SK-N-SH treated with all-trans-retinoic acid at 6 μM for 48 hours (cell line): ENCODE data around the gene FAM229A.

Experiments
- ATAC-seq: fragments of 200-7000 bp; cut with Tn5 transposase; 3 replicates; pipeline ENCODE4 v1.9.1; 2020; ENCODE audit warnings: mild to moderate bottlenecking, moderate library complexity
- ARNTL ChIP-seq: fragments of 450-650 bp; formaldehyde crosslinking; IDR thresholded peaks from 2 replicates; pipeline ENCODE4 v1.5.0; 2020; ENCODE audit warnings: low read depth, mild to moderate bottlenecking, moderate library complexity, borderline replicate concordance
- BACH2 ChIP-seq: fragments of 250-450 bp; sonication (Bioruptor Pico); IDR thresholded peaks from 2 replicates; pipeline ENCODE4 v1.9.0; 2021; ENCODE audit warnings: mild to moderate bottlenecking, borderline replicate concordance
- CREB5 ChIP-seq: fragments of 250-450 bp; sonication (Bioruptor Pico); IDR thresholded peaks from 2 replicates; pipeline ENCODE4 v1.5.1; 2020; ENCODE audit warnings: low read depth, mild to moderate bottlenecking, moderate library complexity
- CSDC2 ChIP-seq: fragments of 250-450 bp; sonication (Bioruptor Pico); IDR thresholded peaks from 2 replicates; pipeline ENCODE4 v1.5.0; 2020; ENCODE audit warnings: mild to moderate bottlenecking, moderate library complexity
- ESRRG ChIP-seq: fragments of 250-450 bp; sonication (Bioruptor Pico); IDR thresholded peaks from 2 replicates; pipeline ENCODE4 v1.6.1; 2021; ENCODE audit warnings: mild to moderate bottlenecking
- GLIS3 ChIP-seq: fragments of 250-450 bp; sonication (Bioruptor Pico); IDR thresholded peaks from 2 replicates; pipeline ENCODE4 v1.5.0; 2020; ENCODE audit warnings: mild to moderate bottlenecking, moderate library complexity
- OSR1 ChIP-seq: fragments of 250-450 bp; sonication (Bioruptor Pico); IDR thresholded peaks from 2 replicates; pipeline ENCODE4 v1.8.0; 2022; ENCODE audit warnings: moderate library complexity, mild to moderate bottlenecking, inconsistent platforms
- PATZ1 ChIP-seq: fragments of 250-450 bp; sonication (Bioruptor Pico); IDR thresholded peaks from 2 replicates; pipeline ENCODE4 v1.8.0; 2020; ENCODE audit warnings: mild to moderate bottlenecking, moderate library complexity, borderline replicate concordance
- RARB ChIP-seq: fragments of 250-450 bp; sonication (Bioruptor Pico); IDR thresholded peaks from 2 replicates; pipeline ENCODE4 v1.8.0; 2021; ENCODE audit warnings: mild to moderate bottlenecking, moderate library complexity
- SNAI2 ChIP-seq: fragments of 250-450 bp; sonication (Bioruptor Pico); IDR thresholded peaks from 2 replicates; pipeline ENCODE4 v1.5.0; 2020; ENCODE audit warnings: mild to moderate bottlenecking, moderate library complexity
- TCF4 ChIP-seq: fragments of 250-450 bp; sonication (Bioruptor Pico); IDR thresholded peaks from 2 replicates; pipeline ENCODE4 v1.8.0; 2021; ENCODE audit warnings: mild to moderate bottlenecking, moderate library complexity, borderline replicate concordance
- TOX ChIP-seq: fragments of 250-450 bp; sonication (Bioruptor Pico); IDR thresholded peaks from 2 replicates; pipeline ENCODE4 v1.8.0; 2021; ENCODE audit warnings: mild to moderate bottlenecking, moderate library complexity, borderline replicate concordance
- ZC3H10 ChIP-seq: fragments of 250-450 bp; sonication (Bioruptor Pico); IDR thresholded peaks from 2 replicates; pipeline ENCODE4 v1.5.1; 2021; ENCODE audit warnings: mild to moderate bottlenecking, moderate library complexity
- ZFP3 ChIP-seq: fragments of 250-450 bp; sonication (Bioruptor Pico); IDR thresholded peaks from 2 replicates; pipeline ENCODE4 v1.5.0; 2020; ENCODE audit warnings: mild to moderate bottlenecking, moderate library complexity
- ZFP30 ChIP-seq: fragments of 450-650 bp; formaldehyde crosslinking; IDR thresholded peaks from 2 replicates; pipeline ENCODE4 v1.5.0; 2022; ENCODE audit warnings: mild to moderate bottlenecking, moderate library complexity
- ZNF565 ChIP-seq: fragments of 450-650 bp; formaldehyde crosslinking; conservative IDR thresholded peaks from 2 replicates; pipeline ENCODE4 v1.5.0; 2020; ENCODE audit warnings: low read depth, mild to moderate bottlenecking, moderate library complexity
- ZNF70 ChIP-seq: fragments of 450-650 bp; formaldehyde crosslinking; IDR thresholded peaks from 2 replicates; pipeline ENCODE4 v1.5.0; 2020; ENCODE audit warnings: mild to moderate bottlenecking, moderate library complexity
- ZNF8 ChIP-seq: fragments of 450-650 bp; formaldehyde crosslinking; IDR thresholded peaks from 2 replicates; pipeline ENCODE4 v1.5.0; 2020; ENCODE audit warnings: mild to moderate bottlenecking, moderate library complexity
- TF ChIP-seq, protein P1 (sequence below): fragments of 250-450 bp; sonication (Bioruptor Pico); IDR thresholded peaks from 2 replicates; pipeline ENCODE4 v1.5.1; 2021; ENCODE audit warnings: mild to moderate bottlenecking, moderate library complexity
- TF ChIP-seq, protein P2 (sequence below): fragments of 250-450 bp; sonication (Bioruptor Pico); IDR thresholded peaks from 2 replicates; pipeline ENCODE4 v1.5.0; 2020; ENCODE audit warnings: mild to moderate bottlenecking, moderate library complexity
- TF ChIP-seq, protein P3 (sequence below): fragments of 250-450 bp; sonication (Bioruptor Pico); IDR thresholded peaks from 2 replicates; pipeline ENCODE4 v1.8.0; 2021; ENCODE audit warnings: low read depth, mild to moderate bottlenecking, moderate library complexity, borderline replicate concordance

FAM229A gene

DNA sequence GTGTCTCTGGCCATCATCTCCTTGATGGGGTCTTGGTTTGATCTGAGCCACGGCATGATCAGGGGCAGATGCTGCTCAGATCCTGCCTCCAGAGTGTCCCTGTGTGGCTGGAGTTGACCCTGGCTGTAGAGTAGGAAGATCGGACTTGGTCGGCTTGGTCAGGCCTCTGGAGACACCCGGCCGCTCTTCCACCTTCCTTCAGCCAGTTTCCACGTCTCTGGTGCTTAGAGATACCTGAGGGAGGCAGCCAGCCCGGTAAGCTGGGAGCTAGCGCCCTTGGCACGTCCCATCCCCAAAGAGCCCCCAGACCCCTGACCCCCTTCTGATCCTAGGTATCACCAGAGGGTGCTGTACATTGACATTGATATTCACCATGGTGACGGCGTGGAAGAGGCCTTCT is 35.1 kb downstream of the FAM229A start:
- no peak for ATAC-seq
- TF ChIP-seq CSDC2 (CRISPR knock-in tag) (no peak), ZFP30 (CRISPR knock-in tag) (no peak), OSR1 (CRISPR knock-in tag) (no peak), ESRRG (CRISPR knock-in tag) (no peak), CREB5 (CRISPR knock-in tag) (no peak), TOX (CRISPR knock-in tag) (no peak), BACH2 (no peak), ZNF8 (CRISPR knock-in tag) (no peak)

DNA sequence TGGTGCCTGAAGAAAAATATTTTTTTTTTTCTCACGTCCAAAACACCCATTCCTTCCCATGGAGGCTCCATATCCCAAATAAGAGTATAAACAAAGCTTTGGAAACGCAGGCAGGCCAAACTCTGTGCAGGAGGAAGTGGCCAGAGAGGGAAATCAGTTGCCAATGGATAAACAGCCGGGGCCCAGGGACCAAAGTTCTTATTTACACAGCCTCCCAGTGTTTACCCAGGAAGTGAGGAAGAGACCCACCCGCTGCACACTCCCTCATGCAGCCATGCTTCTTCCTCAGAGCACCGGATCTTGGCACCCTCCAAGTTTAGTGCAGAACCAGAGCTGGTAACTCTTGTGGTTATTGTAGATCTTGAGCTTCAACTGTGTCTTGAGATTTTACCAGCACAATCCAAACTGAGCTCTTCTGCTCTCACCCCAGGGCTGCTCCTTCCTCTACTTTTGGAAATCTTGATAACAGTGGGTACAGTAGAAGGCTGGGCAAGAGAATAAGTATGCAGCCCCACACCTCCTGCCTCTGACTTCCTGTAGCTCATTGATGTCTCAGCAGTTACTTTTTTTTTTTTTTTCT is 40.5 kb downstream of the FAM229A start:
- TF ChIP-seq TOX (CRISPR knock-in tag) (no peak), ESRRG (CRISPR knock-in tag) (no peak), ZNF8 (CRISPR knock-in tag) (no peak), RARB (CRISPR knock-in tag) (no peak), ZNF565 (CRISPR knock-in tag) (no peak), ZC3H10 (no peak)
- TF ChIP-seq, protein P1, sequence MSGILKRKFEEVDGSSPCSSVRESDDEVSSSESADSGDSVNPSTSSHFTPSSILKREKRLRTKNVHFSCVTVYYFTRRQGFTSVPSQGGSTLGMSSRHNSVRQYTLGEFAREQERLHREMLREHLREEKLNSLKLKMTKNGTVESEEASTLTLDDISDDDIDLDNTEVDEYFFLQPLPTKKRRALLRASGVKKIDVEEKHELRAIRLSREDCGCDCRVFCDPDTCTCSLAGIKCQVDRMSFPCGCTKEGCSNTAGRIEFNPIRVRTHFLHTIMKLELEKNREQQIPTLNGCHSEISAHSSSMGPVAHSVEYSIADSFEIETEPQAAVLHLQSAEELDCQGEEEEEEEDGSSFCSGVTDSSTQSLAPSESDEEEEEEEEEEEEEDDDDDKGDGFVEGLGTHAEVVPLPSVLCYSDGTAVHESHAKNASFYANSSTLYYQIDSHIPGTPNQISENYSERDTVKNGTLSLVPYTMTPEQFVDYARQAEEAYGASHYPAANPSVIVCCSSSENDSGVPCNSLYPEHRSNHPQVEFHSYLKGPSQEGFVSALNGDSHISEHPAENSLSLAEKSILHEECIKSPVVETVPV (CRISPR knock-in tag), result no peak
- TF ChIP-seq, protein P2, sequence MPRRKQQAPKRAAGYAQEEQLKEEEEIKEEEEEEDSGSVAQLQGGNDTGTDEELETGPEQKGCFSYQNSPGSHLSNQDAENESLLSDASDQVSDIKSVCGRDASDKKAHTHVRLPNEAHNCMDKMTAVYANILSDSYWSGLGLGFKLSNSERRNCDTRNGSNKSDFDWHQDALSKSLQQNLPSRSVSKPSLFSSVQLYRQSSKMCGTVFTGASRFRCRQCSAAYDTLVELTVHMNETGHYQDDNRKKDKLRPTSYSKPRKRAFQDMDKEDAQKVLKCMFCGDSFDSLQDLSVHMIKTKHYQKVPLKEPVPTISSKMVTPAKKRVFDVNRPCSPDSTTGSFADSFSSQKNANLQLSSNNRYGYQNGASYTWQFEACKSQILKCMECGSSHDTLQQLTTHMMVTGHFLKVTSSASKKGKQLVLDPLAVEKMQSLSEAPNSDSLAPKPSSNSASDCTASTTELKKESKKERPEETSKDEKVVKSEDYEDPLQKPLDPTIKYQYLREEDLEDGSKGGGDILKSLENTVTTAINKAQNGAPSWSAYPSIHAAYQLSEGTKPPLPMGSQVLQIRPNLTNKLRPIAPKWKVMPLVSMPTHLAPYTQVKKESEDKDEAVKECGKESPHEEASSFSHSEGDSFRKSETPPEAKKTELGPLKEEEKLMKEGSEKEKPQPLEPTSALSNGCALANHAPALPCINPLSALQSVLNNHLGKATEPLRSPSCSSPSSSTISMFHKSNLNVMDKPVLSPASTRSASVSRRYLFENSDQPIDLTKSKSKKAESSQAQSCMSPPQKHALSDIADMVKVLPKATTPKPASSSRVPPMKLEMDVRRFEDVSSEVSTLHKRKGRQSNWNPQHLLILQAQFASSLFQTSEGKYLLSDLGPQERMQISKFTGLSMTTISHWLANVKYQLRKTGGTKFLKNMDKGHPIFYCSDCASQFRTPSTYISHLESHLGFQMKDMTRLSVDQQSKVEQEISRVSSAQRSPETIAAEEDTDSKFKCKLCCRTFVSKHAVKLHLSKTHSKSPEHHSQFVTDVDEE (CRISPR knock-in tag), result no peak
- ATAC-seq, result no peak

- TF ChIP-seq CSDC2 (CRISPR knock-in tag), result no peak
- no peak for TF ChIP-seq ARNTL (CRISPR knock-in tag)
- TF ChIP-seq CREB5 (CRISPR knock-in tag), result no peak
- TF ChIP-seq ZFP3 (CRISPR knock-in tag), result no peak
- no peak for TF ChIP-seq RARB (CRISPR knock-in tag)
- no peak for TF ChIP-seq TCF4 (CRISPR knock-in tag)
- no peak for TF ChIP-seq ZNF565 (CRISPR knock-in tag)
- ATAC-seq, result no peak
These were observed 44.0 kb downstream of the FAM229A start for GRCh38 chr1:32318127-32318869.

DNA sequence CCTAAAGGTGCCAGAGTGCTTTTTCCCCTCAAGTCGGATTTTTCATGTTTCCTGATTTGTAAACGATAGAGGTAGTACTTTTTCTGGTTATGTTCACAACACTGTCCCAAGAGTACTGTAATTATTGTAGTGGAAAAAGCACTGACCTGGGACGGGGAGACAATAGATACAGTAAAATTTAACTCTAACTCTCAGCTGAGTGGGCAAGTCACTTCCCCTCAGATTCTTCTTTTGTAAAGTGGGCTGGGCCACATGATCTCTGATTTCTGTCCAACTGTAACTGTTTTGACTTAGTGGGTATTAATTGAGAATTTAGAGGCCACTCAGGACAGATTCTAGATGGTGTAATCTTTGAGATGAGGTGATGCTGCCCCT is 45.4 kb downstream of the FAM229A start:
- no peak for TF ChIP-seq PATZ1 (CRISPR knock-in tag)
- TF ChIP-seq TCF4 (CRISPR knock-in tag), result no peak
- no peak for TF ChIP-seq TOX (CRISPR knock-in tag)
- TF ChIP-seq, protein P2 (CRISPR knock-in tag), result no peak
- TF ChIP-seq ZNF70, result no peak
- no peak for TF ChIP-seq ZC3H10
- TF ChIP-seq, protein P3, sequence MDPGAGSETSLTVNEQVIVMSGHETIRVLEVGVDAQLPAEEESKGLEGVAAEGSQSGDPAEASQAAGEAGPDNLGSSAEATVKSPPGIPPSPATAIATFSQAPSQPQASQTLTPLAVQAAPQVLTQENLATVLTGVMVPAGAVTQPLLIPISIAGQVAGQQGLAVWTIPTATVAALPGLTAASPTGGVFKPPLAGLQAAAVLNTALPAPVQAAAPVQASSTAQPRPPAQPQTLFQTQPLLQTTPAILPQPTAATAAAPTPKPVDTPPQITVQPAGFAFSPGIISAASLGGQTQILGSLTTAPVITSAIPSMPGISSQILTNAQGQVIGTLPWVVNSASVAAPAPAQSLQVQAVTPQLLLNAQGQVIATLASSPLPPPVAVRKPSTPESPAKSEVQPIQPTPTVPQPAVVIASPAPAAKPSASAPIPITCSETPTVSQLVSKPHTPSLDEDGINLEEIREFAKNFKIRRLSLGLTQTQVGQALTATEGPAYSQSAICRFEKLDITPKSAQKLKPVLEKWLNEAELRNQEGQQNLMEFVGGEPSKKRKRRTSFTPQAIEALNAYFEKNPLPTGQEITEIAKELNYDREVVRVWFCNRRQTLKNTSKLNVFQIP (CRISPR knock-in tag), result no peak
- TF ChIP-seq GLIS3 (CRISPR knock-in tag), result no peak
- no peak for TF ChIP-seq SNAI2 (CRISPR knock-in tag)
- ATAC-seq, result no peak
